Measurements from ENCODE around the gene LRRC3.

DNA sequence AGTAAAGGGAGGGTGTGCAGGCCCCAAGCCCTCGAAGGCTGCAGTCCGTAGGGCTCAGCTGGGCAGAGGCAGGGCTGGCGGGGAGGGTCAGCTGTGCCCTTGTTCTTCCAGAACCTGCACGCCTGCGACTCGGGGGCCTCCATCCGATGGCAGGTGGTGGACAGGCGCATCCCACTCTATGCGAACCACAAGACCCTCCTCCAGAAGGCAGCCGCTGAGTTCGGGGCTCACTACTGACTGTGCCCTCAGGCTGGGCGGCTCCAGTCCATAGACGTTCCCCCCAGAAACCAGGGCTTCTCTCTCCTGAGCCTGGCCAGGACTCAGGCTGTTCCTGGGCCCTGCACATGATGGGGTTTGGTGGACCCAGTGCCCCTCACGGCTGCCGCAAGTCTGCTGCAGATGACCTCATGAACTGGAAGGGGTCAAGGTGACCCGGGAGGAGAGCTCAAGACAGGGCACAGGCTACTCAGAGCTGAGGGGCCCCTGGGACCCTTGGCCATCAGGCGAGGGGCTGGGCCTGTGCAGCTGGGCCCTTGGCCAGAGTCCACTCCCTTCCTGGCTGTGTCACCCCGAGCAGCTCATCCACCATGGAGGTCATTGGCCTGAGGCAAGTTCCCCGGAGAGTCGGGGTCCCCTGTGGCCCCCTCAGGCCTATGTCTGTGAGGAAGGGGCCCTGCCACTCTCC, 13.6 kb upstream of the LRRC3 start:
- TF ChIP-seq, protein P1, sequence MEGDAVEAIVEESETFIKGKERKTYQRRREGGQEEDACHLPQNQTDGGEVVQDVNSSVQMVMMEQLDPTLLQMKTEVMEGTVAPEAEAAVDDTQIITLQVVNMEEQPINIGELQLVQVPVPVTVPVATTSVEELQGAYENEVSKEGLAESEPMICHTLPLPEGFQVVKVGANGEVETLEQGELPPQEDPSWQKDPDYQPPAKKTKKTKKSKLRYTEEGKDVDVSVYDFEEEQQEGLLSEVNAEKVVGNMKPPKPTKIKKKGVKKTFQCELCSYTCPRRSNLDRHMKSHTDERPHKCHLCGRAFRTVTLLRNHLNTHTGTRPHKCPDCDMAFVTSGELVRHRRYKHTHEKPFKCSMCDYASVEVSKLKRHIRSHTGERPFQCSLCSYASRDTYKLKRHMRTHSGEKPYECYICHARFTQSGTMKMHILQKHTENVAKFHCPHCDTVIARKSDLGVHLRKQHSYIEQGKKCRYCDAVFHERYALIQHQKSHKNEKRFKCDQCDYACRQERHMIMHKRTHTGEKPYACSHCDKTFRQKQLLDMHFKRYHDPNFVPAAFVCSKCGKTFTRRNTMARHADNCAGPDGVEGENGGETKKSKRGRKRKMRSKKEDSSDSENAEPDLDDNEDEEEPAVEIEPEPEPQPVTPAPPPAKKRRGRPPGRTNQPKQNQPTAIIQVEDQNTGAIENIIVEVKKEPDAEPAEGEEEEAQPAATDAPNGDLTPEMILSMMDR (conservative IDR thresholded peaks at IDR 0.05) = no peak
- TF ChIP-seq EZH2 (IDR thresholded peaks at IDR 0.05; ENCODE audit: low read depth) = no peak
